ENCODE measurements around the gene TEKT1.

TEKT1 gene

DNA sequence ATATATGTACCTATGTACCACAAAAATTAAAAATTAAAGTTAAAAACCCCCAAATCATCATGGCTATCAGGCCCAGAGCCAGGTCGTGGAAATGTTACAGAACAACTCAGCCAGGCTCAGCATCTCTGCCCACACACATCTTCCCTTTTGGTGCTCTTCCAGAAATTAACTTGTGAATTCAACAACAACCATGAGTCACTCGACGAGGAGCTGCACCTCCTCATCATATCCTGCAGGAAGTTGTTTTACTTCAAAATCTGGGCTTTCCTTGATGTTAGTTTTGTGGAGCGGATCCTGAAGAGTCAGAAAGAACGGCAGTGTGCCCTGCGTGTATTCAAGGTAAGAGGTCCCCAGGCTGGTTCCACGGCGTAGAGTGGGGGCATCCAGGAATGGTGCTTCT lies 44.9 kb downstream of the TEKT1 start:
- no peaks in the 10 kb centered on the region for H3F3A ChIP-seq (ENCODE audit: control insufficient read depth, insufficient read depth)
- H3K9me2 ChIP-seq (replicated peaks; ENCODE audit: control insufficient read depth, low read length), result no peaks in the 10 kb centered on the region
- H3K4me2 ChIP-seq (ENCODE audit: low read length), result no peak overlapping the region
- TF ChIP-seq EZH2phosphoT487 (IDR thresholded peaks at IDR 0.05; ENCODE audit: borderline replicate concordance, low read length), result no peak
- TF ChIP-seq, protein P1, sequence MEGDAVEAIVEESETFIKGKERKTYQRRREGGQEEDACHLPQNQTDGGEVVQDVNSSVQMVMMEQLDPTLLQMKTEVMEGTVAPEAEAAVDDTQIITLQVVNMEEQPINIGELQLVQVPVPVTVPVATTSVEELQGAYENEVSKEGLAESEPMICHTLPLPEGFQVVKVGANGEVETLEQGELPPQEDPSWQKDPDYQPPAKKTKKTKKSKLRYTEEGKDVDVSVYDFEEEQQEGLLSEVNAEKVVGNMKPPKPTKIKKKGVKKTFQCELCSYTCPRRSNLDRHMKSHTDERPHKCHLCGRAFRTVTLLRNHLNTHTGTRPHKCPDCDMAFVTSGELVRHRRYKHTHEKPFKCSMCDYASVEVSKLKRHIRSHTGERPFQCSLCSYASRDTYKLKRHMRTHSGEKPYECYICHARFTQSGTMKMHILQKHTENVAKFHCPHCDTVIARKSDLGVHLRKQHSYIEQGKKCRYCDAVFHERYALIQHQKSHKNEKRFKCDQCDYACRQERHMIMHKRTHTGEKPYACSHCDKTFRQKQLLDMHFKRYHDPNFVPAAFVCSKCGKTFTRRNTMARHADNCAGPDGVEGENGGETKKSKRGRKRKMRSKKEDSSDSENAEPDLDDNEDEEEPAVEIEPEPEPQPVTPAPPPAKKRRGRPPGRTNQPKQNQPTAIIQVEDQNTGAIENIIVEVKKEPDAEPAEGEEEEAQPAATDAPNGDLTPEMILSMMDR (IDR thresholded peaks at IDR 0.05; ENCODE audit: low read depth, low read length, poor library complexity, severe bottlenecking), result no peak
- H4K20me1 ChIP-seq (ENCODE audit: control insufficient read depth, insufficient read depth, low read depth, low read length), result no peaks in the 10 kb centered on the region
- H3K27ac ChIP-seq (ENCODE audit: low read depth, low read length), result no peak overlapping the region
- peaks cover 15% of the 10 kb centered on the region for H3K27me3 ChIP-seq (ENCODE audit: control insufficient read depth, low read length)
- H3K79me2 ChIP-seq (ENCODE audit: control insufficient read depth, low read length), result no peaks in the 10 kb centered on the region
- H3K4me3 ChIP-seq (ENCODE audit: low read length), result no peak overlapping the region
- no peaks in the 10 kb centered on the region for H3K36me3 ChIP-seq (ENCODE audit: control insufficient read depth, low read length)
- no peaks in the 10 kb centered on the region for H3K9me3 ChIP-seq (ENCODE audit: control insufficient read depth, insufficient read depth, low read length)
- no peaks in the 10 kb centered on the region for H3K4me1 ChIP-seq (ENCODE audit: control insufficient read depth, low read length)

DNA sequence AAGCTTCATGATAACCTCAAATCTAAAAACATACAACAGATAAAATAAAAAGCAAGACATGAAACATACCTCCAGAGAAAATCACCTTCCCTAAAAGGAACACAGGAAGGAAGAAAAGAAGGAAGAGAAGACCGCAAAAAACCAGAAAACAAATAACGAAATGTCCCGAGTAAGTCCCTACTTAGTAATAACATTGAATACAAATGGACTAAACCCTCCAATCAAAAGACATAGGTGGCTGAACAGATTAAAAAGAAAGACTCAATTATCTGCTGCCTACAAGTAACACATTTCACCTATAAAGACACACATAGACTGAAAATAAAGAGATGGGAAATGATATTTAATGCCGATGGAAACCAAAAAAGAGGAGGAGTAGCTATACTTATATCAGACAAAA lies 49.3 kb downstream of the TEKT1 start:
- Histone ChIP-seq H3K9me2 (replicated peaks; ENCODE audit: control insufficient read depth, low read length) (no peaks in the 10 kb centered on the region), H3K4me2 (ENCODE audit: low read length) (no peak overlapping the region), H4K20me1 (ENCODE audit: control insufficient read depth, insufficient read depth, low read depth, low read length) (no peaks in the 10 kb centered on the region), H3K4me3 (ENCODE audit: low read length) (no peak overlapping the region), H3K79me2 (ENCODE audit: control insufficient read depth, low read length) (no peaks in the 10 kb centered on the region), H3F3A (ENCODE audit: control insufficient read depth, insufficient read depth) (no peaks in the 10 kb centered on the region), H3K27me3 (ENCODE audit: control insufficient read depth, low read length) (no peaks in the 10 kb centered on the region; the same call in 1 of the 2 replicates), H3K4me1 (ENCODE audit: control insufficient read depth, low read length) (no peaks in the 10 kb centered on the region), H3K36me3 (ENCODE audit: control insufficient read depth, low read length) (no peaks in the 10 kb centered on the region), H3K27ac (ENCODE audit: low read depth, low read length) (no peak overlapping the region), H3K9me3 (ENCODE audit: control insufficient read depth, insufficient read depth, low read length) (no peaks in the 10 kb centered on the region)
- TF ChIP-seq, protein P1 (IDR thresholded peaks at IDR 0.05; ENCODE audit: low read depth, low read length, poor library complexity, severe bottlenecking), result no peak
- TF ChIP-seq EZH2phosphoT487 (IDR thresholded peaks at IDR 0.05; ENCODE audit: borderline replicate concordance, low read length), result no peak

DNA sequence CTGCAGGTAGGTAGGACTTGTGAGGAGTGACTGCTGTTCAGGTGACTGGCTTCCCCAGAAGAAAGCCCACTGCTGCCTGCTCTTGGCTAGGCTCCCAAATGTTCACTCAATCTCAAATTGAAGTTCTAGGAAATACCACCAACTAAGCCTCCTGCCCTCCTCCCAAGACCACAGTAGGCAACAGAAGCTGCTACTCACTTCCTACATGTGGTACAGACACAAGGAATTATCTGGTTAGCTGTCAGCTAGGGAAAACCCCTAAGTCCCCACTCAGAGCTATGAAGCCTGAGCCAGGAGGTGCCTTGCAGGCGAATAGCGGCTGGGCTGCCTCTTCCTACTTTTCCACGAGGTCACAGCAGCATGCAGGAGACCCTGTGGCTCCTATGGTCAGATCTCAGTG lies 50.6 kb downstream of the TEKT1 start:
- no peaks in the 10 kb centered on the region for H4K20me1 ChIP-seq (ENCODE audit: control insufficient read depth, insufficient read depth, low read depth, low read length)
- H3K9me2 ChIP-seq (replicated peaks; ENCODE audit: control insufficient read depth, low read length), result no peaks in the 10 kb centered on the region
- TF ChIP-seq, protein P1 (IDR thresholded peaks at IDR 0.05; ENCODE audit: low read depth, low read length, poor library complexity, severe bottlenecking), result no peak
- no peak for TF ChIP-seq EZH2phosphoT487 (IDR thresholded peaks at IDR 0.05; ENCODE audit: borderline replicate concordance, low read length)
- no peaks in the 10 kb centered on the region for H3K4me1 ChIP-seq (ENCODE audit: control insufficient read depth, low read length)
- H3K4me3 ChIP-seq (ENCODE audit: low read length), result no peak overlapping the region
- no peaks in the 10 kb centered on the region for H3K9me3 ChIP-seq (ENCODE audit: control insufficient read depth, insufficient read depth, low read length)
- H3F3A ChIP-seq (ENCODE audit: control insufficient read depth, insufficient read depth), result no peaks in the 10 kb centered on the region
- no peak overlapping the region for H3K27ac ChIP-seq (ENCODE audit: low read depth, low read length)
- H3K27me3 ChIP-seq (ENCODE audit: control insufficient read depth, low read length), result no peaks in the 10 kb centered on the region; the same call in 1 of the 2 replicates
- H3K36me3 ChIP-seq (ENCODE audit: control insufficient read depth, low read length), result no peaks in the 10 kb centered on the region
- no peaks in the 10 kb centered on the region for H3K79me2 ChIP-seq (ENCODE audit: control insufficient read depth, low read length)
- H3K4me2 ChIP-seq (ENCODE audit: low read length), result no peak overlapping the region
